Measurements from ENCODE around the gene RPN2. TPM values are rescaled to one million over a fixed set of nuclear protein-coding genes. Genes with fewer than 3 reads are reported as not detected.
A peak's percentile ranks its signal among the peaks of the same experiment; 100 is the strongest.
"Not testable (repeated sequence)": the region's sequence is repeated elsewhere in the genome, so short reads cannot be mapped to it uniquely, and the experiment has no call there.

RPN2 gene
- 100 to 1,000 TPM in 7 of 8 experiments, 10 to 100 TPM in 1; 94.2 to 354 (median 152) TPM for total RNA-seq

DNA sequence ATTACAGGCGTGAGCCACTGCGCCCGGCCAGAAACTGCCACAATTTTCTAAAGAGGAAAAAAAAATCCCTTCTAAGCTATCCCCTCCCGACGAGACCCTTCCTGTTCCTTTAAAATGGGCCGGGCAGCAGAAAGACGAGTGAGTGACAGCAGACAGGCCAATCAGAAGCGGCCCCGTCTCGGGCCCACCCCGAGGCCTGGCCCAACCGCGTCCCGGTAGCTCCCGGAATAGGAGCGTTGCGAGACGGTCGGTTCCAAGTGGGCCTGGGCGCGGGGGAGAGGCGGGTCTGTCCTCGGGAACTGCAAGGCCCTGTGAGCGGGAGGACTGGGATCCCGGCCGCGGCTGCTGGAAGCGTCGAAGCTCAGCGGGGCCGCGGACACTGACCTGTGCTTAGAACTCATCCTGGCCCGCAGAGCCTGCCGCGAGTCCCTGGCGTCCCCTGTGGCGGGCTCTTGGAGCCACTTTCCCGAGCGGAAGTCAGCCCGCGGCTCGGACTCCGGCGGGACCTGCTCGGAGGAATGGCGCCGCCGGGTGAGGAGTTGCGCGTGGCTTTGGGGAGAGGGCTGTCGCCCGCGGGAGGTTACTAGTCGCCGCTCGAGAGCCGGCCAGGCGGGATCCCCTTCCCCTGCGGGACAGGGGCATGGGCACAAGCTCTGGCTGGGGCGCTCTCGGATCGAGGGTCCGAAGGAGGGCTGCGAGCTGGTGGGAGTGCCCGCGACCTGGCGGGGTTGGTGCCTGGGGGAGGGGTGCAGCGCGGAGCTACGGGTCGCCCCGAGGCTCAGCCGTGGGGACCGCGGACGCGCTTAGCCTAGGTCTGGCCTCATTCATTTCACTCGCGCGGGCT, at the start of gene RPN2, which contains the start of gene MROH8:
Gene RPN2, plus strand, starts transcription at position 492 of the 844 bp plus-strand sequence. Its CDS starts 27 bp downstream, at position 519.
Gene MROH8, minus strand, starts transcription at position 710 of the 844 bp plus-strand sequence.
- WGBS, 10 experiments: 0% methylated on average over 1 to 2 of the region's 80 CpGs; no CpG with 5 or more reads in 6 of the 10 experiments
- Histone ChIP-seq H3K4me3 (peak within 1 kb of the TSS; percentile 94 to 99 (median 98)), H3K4me1 (replicated peaks in 1 of 2) (peaks cover 6 to 7% of the 10 kb centered on the region in 2 donors), H3K27ac (peak within 1 kb of the TSS; percentile 99)
- in situ Hi-C loops (cut with MboI; ENCODE audit: low pct_unique_long_range_greater_than_20kb in 2 of 9, low sequenced_read_pairs in 9 of 9, unreplicated experiment in 9 of 9): no loop called here
- peak; percentile 89 to 98 (median 96) for ATAC-seq (replicated peaks in 6 of 8)

DNA sequence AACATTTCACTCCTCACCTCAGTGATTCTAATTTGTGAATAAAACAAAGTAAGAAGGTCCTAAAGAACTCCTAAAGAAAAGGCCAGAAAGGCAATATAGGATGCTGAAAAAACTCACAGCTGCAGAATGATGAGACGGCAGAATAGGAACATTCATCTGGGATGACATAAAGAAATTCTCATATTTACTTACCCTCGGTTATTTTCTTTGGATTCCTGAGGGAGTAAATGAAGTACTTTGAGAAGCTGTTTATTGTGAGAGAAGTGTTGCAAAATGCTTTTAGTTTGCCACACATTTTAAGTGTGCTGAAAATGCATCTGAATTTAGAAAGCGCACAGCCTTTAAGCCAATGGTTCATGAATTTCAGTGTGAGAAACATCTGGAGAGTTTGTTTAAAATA, 47.6 kb upstream of the RPN2 start:
- Histone ChIP-seq H3K4me1 (replicated peaks in 1 of 2) (no peaks in the 10 kb centered on the region), H3K4me3 (no peak overlapping the region), H3K27ac (no peak overlapping the region)
- in situ Hi-C loops (cut with MboI; ENCODE audit: low pct_unique_long_range_greater_than_20kb in 2 of 9, low sequenced_read_pairs in 9 of 9, unreplicated experiment in 9 of 9): no loop called here
- ATAC-seq (replicated peaks in 6 of 8): peak in 2 of 8 experiments; percentile 17 to 59
- 20 to 83% (median 60%) methylated on average over 1 to 3 of the region's 3 CpGs; no CpG with 5 or more reads in 1 of the 10 experiments for WGBS, 10 experiments

DNA sequence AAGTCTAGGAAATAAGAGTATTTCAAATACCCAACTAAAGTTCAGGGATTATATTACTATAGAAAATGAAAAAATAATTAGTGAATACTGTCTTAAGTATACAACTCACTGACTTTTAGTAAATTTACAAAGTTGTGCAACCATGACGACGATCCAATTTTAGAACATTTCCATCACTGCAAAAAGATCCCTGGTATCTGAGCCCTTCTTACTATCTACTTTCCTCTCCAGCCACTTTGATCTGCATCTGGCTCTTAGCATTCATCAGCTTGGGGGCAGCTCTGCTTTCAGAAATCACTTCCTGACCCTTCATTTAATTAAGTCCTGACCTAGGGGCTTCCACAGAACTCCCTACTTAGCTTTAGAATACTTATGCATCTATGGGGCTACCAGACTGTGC, 45.2 kb upstream of the RPN2 start:
- Histone ChIP-seq H3K4me1 (replicated peaks in 1 of 2) (no peaks in the 10 kb centered on the region), H3K4me3 (no peak overlapping the region), H3K27ac (no peak overlapping the region)
- ATAC-seq (replicated peaks in 6 of 8): no peak
- in situ Hi-C loops (cut with MboI; ENCODE audit: low pct_unique_long_range_greater_than_20kb in 2 of 9, low sequenced_read_pairs in 9 of 9, unreplicated experiment in 9 of 9): no loop called here
- WGBS, 10 experiments: 50 to 100% (median 94%) methylated on average over 1 to 2 of the region's 2 CpGs; no CpG with 5 or more reads in 3 of the 10 experiments

DNA sequence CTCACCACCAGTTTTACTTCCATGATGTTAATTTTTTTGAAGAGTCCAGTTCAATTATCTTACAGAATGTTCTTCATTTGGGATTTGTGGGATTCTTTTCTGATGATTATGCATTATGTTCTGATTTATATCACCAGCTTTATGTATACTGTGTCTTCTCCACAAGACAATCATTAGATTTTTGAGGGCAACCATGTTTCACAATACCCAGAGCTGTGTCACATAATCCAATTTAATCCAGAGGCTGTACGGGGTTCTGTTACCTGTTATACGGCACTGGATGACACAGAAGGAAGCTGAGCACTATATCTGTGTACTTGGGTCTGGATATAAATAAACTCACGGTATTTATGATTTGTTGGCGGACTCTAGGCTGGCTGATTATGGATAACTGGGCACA, 41.6 kb upstream of the RPN2 start:
- no peak for ATAC-seq (replicated peaks in 6 of 8)
- no peaks in the 10 kb centered on the region for H3K4me1 ChIP-seq (replicated peaks in 1 of 2)
- in situ Hi-C loops (cut with MboI; ENCODE audit: low pct_unique_long_range_greater_than_20kb in 2 of 9, low sequenced_read_pairs in 9 of 9, unreplicated experiment in 9 of 9): no loop called here
- 50 to 100% (median 91%) methylated on average over 2 to 4 of the region's 4 CpGs; no CpG with 5 or more reads in 2 of the 10 experiments for WGBS, 10 experiments
- H3K27ac ChIP-seq: no peak overlapping the region
- no peak overlapping the region for H3K4me3 ChIP-seq

DNA sequence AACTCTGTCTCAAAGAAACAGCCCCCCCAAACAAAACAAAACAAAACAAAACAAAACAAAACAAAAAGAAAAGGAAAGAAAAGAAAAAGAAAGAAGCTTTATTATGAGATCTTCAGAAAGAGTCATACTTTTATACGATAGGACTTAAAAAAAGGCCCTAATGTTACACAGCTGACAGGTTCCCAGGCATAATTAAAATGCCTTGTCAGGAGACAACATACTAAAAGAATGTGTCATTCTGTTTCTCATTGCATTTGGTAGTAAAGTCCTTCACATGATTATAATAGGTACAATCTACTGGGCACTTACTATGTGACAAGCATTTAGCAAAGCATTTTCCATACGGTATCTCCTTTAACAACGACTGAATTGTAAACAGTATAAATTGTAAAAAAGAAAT, 36.4 kb upstream of the RPN2 start:
- in situ Hi-C loops (cut with MboI; ENCODE audit: low pct_unique_long_range_greater_than_20kb in 2 of 9, low sequenced_read_pairs in 9 of 9, unreplicated experiment in 9 of 9): no loop called here
- 60 to 100% (median 90%) methylated on average over 1 to 3 of the region's 3 CpGs for WGBS, 10 experiments
- no peak for ATAC-seq (replicated peaks in 6 of 8)
- Histone ChIP-seq H3K4me3 (no peak overlapping the region), H3K4me1 (replicated peaks in 1 of 2) (no peaks in the 10 kb centered on the region), H3K27ac (no peak overlapping the region)

DNA sequence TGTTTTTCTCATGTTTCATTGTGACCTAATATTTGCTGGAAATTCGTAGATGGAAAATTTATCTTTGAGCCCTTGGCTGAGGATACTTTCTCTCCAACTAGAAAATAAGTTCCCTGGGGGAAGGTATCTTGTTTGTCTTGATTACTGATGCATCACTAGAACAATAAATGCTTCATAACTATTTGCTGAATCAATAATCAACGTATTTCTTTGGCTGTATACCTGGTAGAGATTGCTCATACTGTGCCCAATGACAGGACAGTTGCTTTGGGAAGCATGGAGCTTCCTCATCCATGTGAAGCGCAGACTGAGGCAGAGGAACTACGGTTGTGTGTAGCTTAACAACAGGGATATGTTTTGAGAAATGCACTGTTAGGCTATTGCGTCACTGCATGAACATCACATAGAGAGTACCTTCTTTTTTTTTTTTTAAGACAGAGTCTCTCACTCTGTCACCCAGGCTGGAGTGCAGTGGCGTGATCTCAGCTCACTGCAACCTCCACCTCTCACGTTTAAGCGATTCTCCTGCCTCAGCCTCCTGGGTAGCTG, 34.2 kb upstream of the RPN2 start:
- H3K4me3 ChIP-seq: no peak overlapping the region
- in situ Hi-C loops (cut with MboI; ENCODE audit: low pct_unique_long_range_greater_than_20kb in 2 of 9, low sequenced_read_pairs in 9 of 9, unreplicated experiment in 9 of 9): no loop called here
- H3K27ac ChIP-seq: no peak overlapping the region
- no peak for ATAC-seq (replicated peaks in 6 of 8)
- H3K4me1 ChIP-seq (replicated peaks in 1 of 2): no peaks in the 10 kb centered on the region
- 47 to 100% (median 88%) methylated on average over 2 to 8 of the region's 8 CpGs for WGBS, 10 experiments

DNA sequence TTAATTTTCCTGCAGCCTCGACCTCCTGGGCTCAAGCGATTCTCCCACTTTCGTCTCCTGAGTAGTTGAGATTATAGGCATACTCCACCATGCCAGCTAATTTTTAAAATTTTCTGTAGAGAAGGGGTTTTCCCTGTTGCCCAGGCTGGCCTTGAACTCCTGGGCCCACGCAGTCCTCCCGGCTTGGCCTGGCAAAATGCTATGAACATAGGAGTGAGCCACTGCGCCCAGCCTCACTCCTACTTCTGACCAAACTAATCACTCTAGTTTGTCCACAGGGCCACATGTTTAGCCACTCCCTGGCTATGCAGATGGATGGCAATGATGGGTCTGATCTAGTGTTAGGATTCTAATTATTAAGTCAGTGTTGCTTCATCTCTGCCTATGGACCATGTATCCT, 31.9 kb upstream of the RPN2 start:
- Histone ChIP-seq H3K4me3 (no peak overlapping the region), H3K27ac (no peak overlapping the region), H3K4me1 (replicated peaks in 1 of 2) (no peaks in the 10 kb centered on the region)
- in situ Hi-C loops (cut with MboI; ENCODE audit: low pct_unique_long_range_greater_than_20kb in 2 of 9, low sequenced_read_pairs in 9 of 9, unreplicated experiment in 9 of 9): no loop called here
- 40 to 100% (median 96%) methylated on average over 1 to 5 of the region's 6 CpGs; no CpG with 5 or more reads in 2 of the 10 experiments for WGBS, 10 experiments
- no peak for ATAC-seq (replicated peaks in 6 of 8)

DNA sequence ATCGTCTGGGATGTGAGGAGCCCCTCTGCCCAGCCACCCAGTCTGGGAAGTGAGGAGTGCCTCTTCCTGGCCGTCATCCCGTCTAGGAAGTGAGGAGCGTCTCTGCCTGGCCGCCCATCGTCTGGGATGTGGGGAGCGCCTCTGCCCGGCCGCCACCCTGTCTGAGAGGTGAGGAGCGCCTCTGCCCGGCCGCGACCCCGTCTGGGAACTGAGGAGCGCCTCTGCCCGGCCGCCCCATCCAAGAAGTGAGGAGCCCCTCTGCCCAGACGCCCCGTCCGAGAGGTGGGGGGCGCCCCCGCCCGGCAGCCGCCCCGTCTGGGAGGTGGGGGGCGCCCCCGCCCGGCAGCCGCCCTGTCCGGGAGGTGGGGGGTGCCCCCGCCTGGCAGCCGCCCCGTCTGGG, 28.3 kb upstream of the RPN2 start:
- ATAC-seq (replicated peaks in 6 of 8); H3K27ac ChIP-seq; H3K4me1 ChIP-seq (replicated peaks in 1 of 2); H3K4me3 ChIP-seq; in situ Hi-C loops (cut with MboI; ENCODE audit: low pct_unique_long_range_greater_than_20kb in 2 of 9, low sequenced_read_pairs in 9 of 9, unreplicated experiment in 9 of 9): not testable (repeated sequence)
- WGBS, 10 experiments: no CpG with 5 or more reads among the region's 33 CpGs

DNA sequence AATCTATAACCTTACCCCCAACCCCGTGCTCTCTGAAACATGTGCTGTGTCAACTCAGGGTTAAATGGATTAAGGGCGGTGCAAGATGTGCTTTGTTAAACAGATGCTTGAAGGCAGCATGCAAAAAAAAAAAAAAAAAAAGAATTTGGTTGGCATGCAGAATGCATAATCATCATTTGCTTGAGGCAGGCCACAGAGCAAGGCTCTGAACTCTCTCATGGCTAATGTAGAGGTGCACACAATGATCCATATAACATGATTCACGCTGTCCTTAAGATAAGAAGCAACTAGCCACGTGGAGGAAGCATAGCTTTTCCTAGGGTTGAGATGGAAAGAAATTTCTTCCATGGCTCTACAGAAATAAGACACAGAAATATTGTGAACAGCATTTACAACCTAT, 27.6 kb upstream of the RPN2 start:
- 0 to 100% (median 48%) methylated on average over 1 to 2 of the region's 4 CpGs; no CpG with 5 or more reads in 2 of the 10 experiments for WGBS, 10 experiments
- Histone ChIP-seq H3K4me3 (no peak overlapping the region), H3K4me1 (replicated peaks in 1 of 2) (no peaks in the 10 kb centered on the region), H3K27ac (no peak overlapping the region)
- peak in 3 of 8 experiments; percentile 98 to 99 (median 98) for ATAC-seq (replicated peaks in 6 of 8)
- in situ Hi-C loops (cut with MboI; ENCODE audit: low pct_unique_long_range_greater_than_20kb in 2 of 9, low sequenced_read_pairs in 9 of 9, unreplicated experiment in 9 of 9): no loop called here

DNA sequence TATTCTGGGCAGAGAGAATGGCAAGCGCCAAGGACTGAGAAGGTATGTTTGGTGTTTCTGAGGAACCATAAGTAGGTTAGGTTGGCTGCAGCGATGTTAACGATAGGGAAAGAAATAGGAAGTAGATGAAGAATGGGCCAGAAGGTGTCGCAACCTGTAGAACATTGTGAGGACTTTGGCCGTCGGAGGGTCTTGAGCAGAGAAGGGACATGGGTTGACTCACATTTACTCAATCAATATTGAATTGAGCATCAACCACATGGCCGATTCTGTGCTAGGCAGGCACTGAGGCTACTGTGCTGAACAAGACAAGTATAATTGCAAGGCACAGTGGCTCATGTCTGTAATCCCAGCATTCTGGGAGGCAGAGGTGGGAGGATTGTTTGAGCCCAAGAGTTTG, 26.8 kb upstream of the RPN2 start:
- Histone ChIP-seq H3K4me3 (no peak overlapping the region), H3K27ac (no peak overlapping the region), H3K4me1 (replicated peaks in 1 of 2) (no peaks in the 10 kb centered on the region)
- 74 to 100% (median 94%) methylated on average over 1 to 7 of the region's 7 CpGs for WGBS, 10 experiments
- ATAC-seq (replicated peaks in 6 of 8): no peak
- in situ Hi-C loops (cut with MboI; ENCODE audit: low pct_unique_long_range_greater_than_20kb in 2 of 9, low sequenced_read_pairs in 9 of 9, unreplicated experiment in 9 of 9): no loop called here

DNA sequence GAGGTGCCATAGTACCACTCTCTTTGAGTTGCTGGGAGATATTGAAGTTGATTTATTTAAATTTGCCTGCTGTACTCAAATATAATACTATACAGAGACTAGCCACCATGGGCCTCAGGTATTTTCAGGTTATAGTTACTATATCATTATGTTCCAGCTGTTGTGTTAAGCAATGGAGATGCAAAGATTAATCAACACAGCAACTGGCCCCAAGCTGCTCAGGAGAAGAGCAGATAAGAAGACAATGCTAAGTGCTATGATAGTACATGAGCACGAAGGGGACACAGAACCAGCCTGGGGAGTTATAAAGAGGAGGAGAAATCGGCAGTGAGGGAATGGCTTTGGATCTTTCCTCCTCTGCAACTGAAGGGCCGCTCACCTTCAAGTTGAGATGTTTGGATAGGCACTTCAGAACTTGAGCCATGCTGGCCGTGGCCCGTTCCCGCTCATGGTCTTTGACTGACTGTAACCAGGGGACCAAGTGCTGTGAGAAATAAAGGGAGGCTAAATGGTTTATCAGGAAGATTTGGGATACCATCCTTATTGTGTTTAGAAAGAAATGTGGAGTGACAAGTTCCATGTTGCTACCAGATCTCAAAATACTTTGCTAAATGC, 24.3 kb upstream of the RPN2 start:
- H3K4me1 ChIP-seq (replicated peaks in 1 of 2): no peaks in the 10 kb centered on the region
- in situ Hi-C loops (cut with MboI; ENCODE audit: low pct_unique_long_range_greater_than_20kb in 2 of 9, low sequenced_read_pairs in 9 of 9, unreplicated experiment in 9 of 9): no loop called here
- no peak for ATAC-seq (replicated peaks in 6 of 8)
- H3K27ac ChIP-seq: no peak overlapping the region
- WGBS, 10 experiments: 72 to 100% (median 84%) methylated on average over 2 to 6 of the region's 6 CpGs; no CpG with 5 or more reads in 2 of the 10 experiments
- no peak overlapping the region for H3K4me3 ChIP-seq

DNA sequence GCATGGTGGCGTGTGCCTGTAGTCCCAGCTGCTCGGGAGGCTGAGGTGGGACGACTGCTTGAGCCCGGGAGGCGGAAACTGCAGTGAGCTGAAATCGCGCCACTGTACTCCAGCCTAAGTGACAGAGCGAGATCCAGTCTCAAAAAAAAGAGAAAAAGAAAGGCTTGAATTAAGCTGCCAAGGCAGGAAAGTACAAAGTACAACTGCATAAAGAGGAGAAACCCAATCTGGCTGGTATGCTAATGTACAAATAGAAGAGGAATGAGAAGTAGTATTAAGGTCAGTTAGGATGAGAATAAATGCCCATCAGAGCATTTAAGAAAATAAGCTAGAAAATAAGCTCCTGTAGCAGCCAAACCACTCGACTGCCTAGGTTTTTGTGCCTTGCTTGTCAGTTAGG, 23.1 kb upstream of the RPN2 start:
- Histone ChIP-seq H3K4me3 (no peak overlapping the region), H3K4me1 (replicated peaks in 1 of 2) (no peaks in the 10 kb centered on the region), H3K27ac (no peak overlapping the region)
- in situ Hi-C loops (cut with MboI; ENCODE audit: low pct_unique_long_range_greater_than_20kb in 2 of 9, low sequenced_read_pairs in 9 of 9, unreplicated experiment in 9 of 9): no loop called here
- ATAC-seq (replicated peaks in 6 of 8): no peak
- 26 to 96% (median 88%) methylated on average over 1 to 9 of the region's 9 CpGs for WGBS, 10 experiments

DNA sequence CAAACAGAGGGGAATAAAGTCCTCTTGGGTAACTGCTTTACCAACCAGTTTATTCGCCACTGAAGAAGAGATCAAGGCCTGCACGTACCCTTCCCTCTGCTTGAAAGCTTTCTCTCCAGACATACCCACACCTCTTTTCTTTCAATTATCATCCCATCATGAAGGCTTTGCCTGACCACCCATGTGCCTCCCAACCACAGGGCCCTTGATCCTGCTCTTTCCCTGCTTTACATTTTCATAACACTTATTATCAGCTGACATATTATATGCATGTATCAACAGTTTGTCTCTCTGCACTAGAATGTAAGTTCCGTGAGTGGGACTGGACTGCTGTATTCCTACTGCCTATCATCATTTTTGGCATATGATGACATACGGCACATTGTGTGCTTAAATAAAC, 20.9 kb upstream of the RPN2 start:
- no peak overlapping the region for H3K4me3 ChIP-seq
- in situ Hi-C loops (cut with MboI; ENCODE audit: low pct_unique_long_range_greater_than_20kb in 2 of 9, low sequenced_read_pairs in 9 of 9, unreplicated experiment in 9 of 9): no loop called here
- H3K27ac ChIP-seq: no peak overlapping the region
- ATAC-seq (replicated peaks in 6 of 8): no peak
- no peaks in the 10 kb centered on the region for H3K4me1 ChIP-seq (replicated peaks in 1 of 2)
- 63 to 100% (median 97%) methylated on average over 1 to 3 of the region's 4 CpGs for WGBS, 10 experiments

Measured in motor neuron (in vitro differentiated cells).